Heart right ventricle (tissue), 16 donors: ENCODE results near the gene SLC44A5. TPM values are rescaled to one million over a fixed set of nuclear protein-coding genes. Genes with fewer than 3 reads are reported as not detected.

ENCODE experiments used
- ATAC-seq, 8 donors: fragments of 200-7000 bp; cut with Tn5 transposase; one replicate each; pipeline ENCODE4 v1.9.1; 2020; ENCODE audit warnings: mild to moderate bottlenecking in 8 of 8, moderate library complexity in 8 of 8, moderate number of reproducible peaks in 1 of 8
- DNase-seq, 2 donors: peaks; one replicate each; pipeline ENCODE4 v3.0.0-alpha.2; 2020
- H3K27ac ChIP-seq, 10 donors: fragments of 200-600 bp; sonication (generic) in 2 of 10; one replicate each; pipeline versions ENCODE4 v1.5.0 to v1.8.0; 2020 to 2022; ENCODE audit warnings: mild to moderate bottlenecking in 3 of 10
- H3K27me3 ChIP-seq, 7 donors: fragments of 200-600 bp; one replicate each; pipeline ENCODE4 v1.8.0; 2021 to 2022; ENCODE audit warnings: mild to moderate bottlenecking in 2 of 7
- H3K36me3 ChIP-seq, 9 donors: fragments of 200-600 bp; sonication (generic) in 1 of 9; one replicate each; pipeline versions ENCODE4 v1.5.0 to v1.8.0; 2020 to 2022; ENCODE audit warnings: mild to moderate bottlenecking in 2 of 9
- H3K4me1 ChIP-seq, 9 donors: fragments of 200-600 bp; sonication (generic) in 1 of 9; one replicate each; pipeline versions ENCODE4 v1.5.0 to v1.8.0; 2020 to 2022; ENCODE audit warnings: mild to moderate bottlenecking in 4 of 9
- H3K4me3 ChIP-seq, 10 donors: fragments of 200-600 bp; sonication (generic) in 2 of 10; one replicate each; pipeline versions ENCODE4 v1.5.0 to v1.8.0; 2020 to 2022; ENCODE audit warnings: mild to moderate bottlenecking in 7 of 10, moderate library complexity in 2 of 10
- H3K9me3 ChIP-seq, 11 donors: fragments of 200-600 bp in 10 of 11; sonication (generic) in 2 of 11; one replicate each; pipeline versions ENCODE4 v1.5.0 to v1.8.0; 2013 to 2022; ENCODE audit warnings: mild to moderate bottlenecking in 2 of 11, control low read depth in 1 of 11, moderate library complexity in 1 of 11
- CTCF ChIP-seq, 9 donors: fragments of 200-600 bp; sonication (generic) in 2 of 9; IDR thresholded peaks; one replicate each; pipeline versions ENCODE4 v1.5.0 to v1.8.0; 2021 to 2022; ENCODE audit warnings: antibody characterized with exemption in 9 of 9, mild to moderate bottlenecking in 5 of 9, moderate library complexity in 1 of 9
- WGBS, 2 donors: extraction: QIAGEN DNeasy Blood & Tissue Kit; methylation state at CpG; one replicate each; pipeline ENCODE4 v1.1.7; 2013; ENCODE audit warnings: inconsistent platforms in 1 of 2; 5-methylcytosine and 5-hydroxymethylcytosine counted together
- intact Hi-C, 10 donors: fragments of 100-400 bp; cut with DNase I; formaldehyde crosslinking; loops; one replicate each; pipeline versions ENCODE4 v1.11.1 to v1.14.2; 2022
- polyA plus RNA-seq, 2 donors: library from polyadenylated mRNA; stranded (reverse); fragments of 200-250 nt; gene quantifications; one replicate each; pipeline ENCODE4 v1.2.3, GENCODE V29; 2013
- total RNA-seq, 10 donors: library from RNA; stranded (reverse); fragmentation: NEBNext Ultra II Directional in 3 of 10; extraction: Animal tissue kit (Norgen Biotek cat#: 25700) in 3 of 10; gene quantifications; one replicate each; pipeline versions ENCODE4 v1.2.1 to v1.2.4, GENCODE V29; 2021 to 2023
- donor health status: Arrhythmogenic right ventricular cardiomyopathy.
- donor health status: ischemic (EF 13 %, LVEDD 7.1; RV severe dilation, severe dysfunction).
- donor health status: healthy with polysubstance abuse.
- donor health status: DM: no; HTN: yes; CAD: no.
- donor health status: DM: no; HTN: no; CAD: no.
- donor health status: ischemic (EF 25% LVEDD 6.9; RV normal size, moderate dysfunction).
- donor health status: ischemic (EF 25% LVEDD 5.7; RV mildly dilated, moderate dysfunction).
- donor health status: healthy.
- donor health status: DM: yes; HTN: yes; CAD: no.
- donor health status: Ischemic cardiomyopathy.
- donor health status: ischemic (EF 35%, LVEDD 5.7; RV mildly dilated, moderate dysfunction).
- donor health status: nonischemic (EF 11% LVEDD 7.7; RV severe dilation, severe dysfunction).
- donor health status: DM: yes; HTN: yes; CAD: no.
- donor health status: PGD.
- donor health status: ischemic (EF 29% LVEDD 5.4; RV normal size, mild dysfunction).
- donor health status: nonischemic (EF 23%, LVEDD 6.1; RV moderate dilation, normal function).

Gene SLC44A5
- total and polyA plus RNA-seq, 12 donors: 0.10 to 4.8 (median 1.5) TPM

GRCh38 chr1:75554870-75555269, 56.0 kb downstream of the SLC44A5 start:
- no peaks in the 10 kb centered on the region for H3K4me1 ChIP-seq
- H3K9me3 ChIP-seq: no peaks in the 10 kb centered on the region
- DNase-seq (no peak), ATAC-seq (no peak)
- 81 to 83% methylated on average over 1 of the region's 1 CpG for WGBS, 2 donors
- no peak overlapping the region for H3K27ac ChIP-seq
- no peak overlapping the region for H3K4me3 ChIP-seq
- no peaks in the 10 kb centered on the region for H3K27me3 ChIP-seq
- intact Hi-C loops: no loop called here
- H3K36me3 ChIP-seq: no peaks in the 10 kb centered on the region
- no peak for TF ChIP-seq CTCF (IDR thresholded peaks at IDR 0.05)

GRCh38 chr1:75554181-75554580, 56.7 kb downstream of the SLC44A5 start:
- H3K27me3 ChIP-seq: no peaks in the 10 kb centered on the region
- intact Hi-C loops: no loop called here
- no peaks in the 10 kb centered on the region for H3K9me3 ChIP-seq
- 89 to 94% methylated on average over 2 of the region's 2 CpGs for WGBS, 2 donors
- H3K36me3 ChIP-seq: no peaks in the 10 kb centered on the region
- H3K27ac ChIP-seq: no peak overlapping the region
- ATAC-seq (no peak), DNase-seq (no peak)
- no peak for TF ChIP-seq CTCF (IDR thresholded peaks at IDR 0.05)
- no peak overlapping the region for H3K4me3 ChIP-seq
- H3K4me1 ChIP-seq: no peaks in the 10 kb centered on the region

GRCh38 chr1:75550559-75550958, 60.4 kb downstream of the SLC44A5 start:
- ATAC-seq (no peak), DNase-seq (no peak)
- no peak for TF ChIP-seq CTCF (IDR thresholded peaks at IDR 0.05)
- Histone ChIP-seq H3K27ac (no peak overlapping the region), H3K4me1 (no peaks in the 10 kb centered on the region), H3K9me3 (no peaks in the 10 kb centered on the region), H3K4me3 (no peak overlapping the region), H3K36me3 (no peaks in the 10 kb centered on the region), H3K27me3 (no peaks in the 10 kb centered on the region)
- intact Hi-C loops: no loop called here

GRCh38 chr1:75548721-75549480, 62.0 kb downstream of the SLC44A5 start:
- Histone ChIP-seq H3K9me3 (peaks cover 0 to 6% (median 0%) of the 10 kb centered on the region in 11 donors), H3K27me3 (no peaks in the 10 kb centered on the region), H3K4me1 (no peaks in the 10 kb centered on the region), H3K4me3 (no peak overlapping the region), H3K27ac (no peak overlapping the region), H3K36me3 (no peaks in the 10 kb centered on the region)
- no peak for TF ChIP-seq CTCF (IDR thresholded peaks at IDR 0.05)
- intact Hi-C loops: no loop called here
- DNase-seq: no peak
- no peak for ATAC-seq
- 74 to 76% methylated on average over 3 of the region's 3 CpGs for WGBS, 2 donors
